ENCODE data around the gene DNMT3B. TPM values are rescaled to one million over a fixed set of nuclear protein-coding genes. Genes with fewer than 3 reads are reported as not detected.

The DNMT3B gene
- total and polyA plus RNA-seq, 9 of the 15 experiments (the other 6 are each of a cell fraction or from before 2014, with no cell fraction given): 9.3 to 74.8 (median 49.1) TPM

GRCh38 chr20:32789896-32790750 lies 27.9 kb downstream of the DNMT3B start (continued):
- TF ChIP-seq REST (IDR thresholded peaks at IDR 0.05; ENCODE audit: borderline replicate concordance): peak; percentile 58
- no peak for TF ChIP-seq REST (CRISPR knock-in tag; IDR thresholded peaks at IDR 0.05; ENCODE audit: low read depth)
- no peak for TF ChIP-seq GATA2 (CRISPR knock-in tag; IDR thresholded peaks at IDR 0.05)
- no peak for TF ChIP-seq KAT7 (CRISPR knock-in tag; IDR thresholded peaks at IDR 0.05; ENCODE audit: borderline replicate concordance)
- no peak for TF ChIP-seq CREBBP (IDR thresholded peaks at IDR 0.05; ENCODE audit: low read depth, low read length)
- peak in 1 of 3 experiments; percentile 20 for TF ChIP-seq YY1 (IDR thresholded peaks at IDR 0.05; ENCODE audit: borderline replicate concordance in 1 of 3, control insufficient read depth in 1 of 3, extremely low read depth in 1 of 3, insufficient read depth in 3 of 3, insufficient read length in 1 of 3, insufficient replicate concordance in 2 of 3, low read depth in 1 of 3, low read length in 2 of 3)
- no peak for TF ChIP-seq HMBOX1 (IDR thresholded peaks at IDR 0.05)
- no peak for TF ChIP-seq E2F5 (CRISPR knock-in tag; IDR thresholded peaks at IDR 0.05)
- TF ChIP-seq ZNF655 (CRISPR knock-in tag; IDR thresholded peaks at IDR 0.05): no peak
- no peak for TF ChIP-seq MEF2D (tag; conservative IDR thresholded peaks at IDR 0.05; ENCODE audit: low read depth)
- no peak for TF ChIP-seq MAZ (CRISPR knock-in tag; conservative IDR thresholded peaks at IDR 0.05 in 1 of 2, IDR thresholded peaks at IDR 0.05 in 1 of 2)
- TF ChIP-seq TFAP4 (CRISPR knock-in tag; IDR thresholded peaks at IDR 0.05; ENCODE audit: borderline replicate concordance): peak; percentile 41; the same call in 1 of the 2 replicates

Data from K562 (cell line).